ENCODE data around the gene ALDOC.
"Not testable (repeated sequence)": the region's sequence is repeated elsewhere in the genome, so short reads cannot be mapped to it uniquely, and the experiment has no call there.

Gene ALDOC

GRCh38 chr17:28580959-28581358 is 4.3 kb upstream of the ALDOC start:
- DNase-seq, result no peak

GRCh38 chr17:28579526-28579925 is 2.8 kb upstream of the ALDOC start:
- DNase-seq, result no peak

- DNase-seq, result no peak
These were observed 1.8 kb upstream of the ALDOC start for GRCh38 chr17:28578246-28579195.

DNA sequence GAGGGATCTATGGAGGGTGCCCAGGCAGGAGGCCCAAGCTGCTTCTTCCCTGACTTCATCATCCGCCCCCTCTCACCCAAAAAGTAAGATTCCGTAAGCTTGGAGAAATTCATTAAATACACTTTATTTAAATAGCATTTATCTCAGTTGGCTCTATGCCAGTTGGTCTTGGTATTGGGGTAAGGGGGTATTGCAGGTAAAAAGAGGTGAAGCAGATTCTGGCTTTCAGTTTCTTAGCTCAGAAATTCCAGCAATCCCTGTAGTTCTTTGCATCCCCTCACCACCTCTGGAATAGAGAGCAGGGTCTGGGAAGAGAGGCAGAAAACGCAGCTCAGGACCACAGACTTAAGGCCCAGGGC is 750 bp upstream of the ALDOC start:
- no peak for DNase-seq

- not testable (repeated sequence) for DNase-seq
These were observed 679 bp downstream of the ALDOC start for GRCh38 chr17:28576016-28576415.

DNA sequence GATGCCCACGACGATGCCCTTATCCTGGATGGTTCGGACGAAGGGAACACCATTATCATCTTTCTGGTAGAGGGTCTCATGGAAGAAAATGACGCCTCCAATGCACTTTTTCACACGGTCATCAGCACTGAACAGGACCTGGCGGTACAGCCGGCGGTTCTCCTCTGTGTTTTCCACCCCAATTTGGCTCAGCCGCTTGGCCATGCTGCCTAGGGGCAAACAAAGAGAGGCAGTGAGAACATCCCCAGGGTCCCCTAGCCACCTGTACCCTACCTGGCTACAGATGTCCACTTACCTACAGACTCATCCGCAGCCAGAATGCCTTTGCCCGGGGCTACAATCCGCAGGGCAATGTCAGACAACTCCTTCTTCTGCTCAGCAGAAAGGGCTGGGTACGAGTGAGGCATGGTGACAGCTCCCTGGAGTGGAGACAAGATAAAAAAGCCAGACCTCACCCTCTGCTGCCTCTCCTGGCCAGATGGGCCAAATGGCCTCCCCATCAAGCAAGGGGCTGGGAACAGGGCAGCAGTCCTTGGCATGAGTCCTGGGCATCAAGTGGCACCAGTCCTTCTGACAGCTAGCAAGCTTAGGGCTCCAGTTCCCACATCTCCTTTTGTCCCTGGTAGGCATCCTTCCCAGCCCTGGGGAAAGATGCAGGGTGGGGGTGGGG is 1.4 kb downstream of the ALDOC start:
- DNase-seq, result peak; percentile 73

DNA sequence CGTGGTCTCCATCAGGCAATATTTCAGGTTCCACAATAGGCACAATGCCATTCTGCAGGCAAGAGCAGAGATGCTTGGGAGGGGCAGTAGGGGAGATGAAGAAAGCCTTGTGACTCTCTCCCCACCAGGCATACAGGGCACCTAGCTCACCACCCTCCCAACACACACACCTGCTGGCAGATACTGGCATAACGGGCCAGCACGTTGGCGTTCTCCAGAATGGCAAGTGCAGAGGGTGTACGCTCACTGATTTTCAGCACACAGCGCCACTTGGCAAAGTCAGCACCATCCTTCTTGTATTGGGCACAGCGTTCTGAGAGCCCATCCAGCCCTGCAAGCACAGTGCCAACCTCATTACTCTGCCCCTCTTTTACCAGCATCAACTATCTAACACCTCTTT is 2.2 kb downstream of the ALDOC start:
- DNase-seq, result peak; percentile 9

DNA sequence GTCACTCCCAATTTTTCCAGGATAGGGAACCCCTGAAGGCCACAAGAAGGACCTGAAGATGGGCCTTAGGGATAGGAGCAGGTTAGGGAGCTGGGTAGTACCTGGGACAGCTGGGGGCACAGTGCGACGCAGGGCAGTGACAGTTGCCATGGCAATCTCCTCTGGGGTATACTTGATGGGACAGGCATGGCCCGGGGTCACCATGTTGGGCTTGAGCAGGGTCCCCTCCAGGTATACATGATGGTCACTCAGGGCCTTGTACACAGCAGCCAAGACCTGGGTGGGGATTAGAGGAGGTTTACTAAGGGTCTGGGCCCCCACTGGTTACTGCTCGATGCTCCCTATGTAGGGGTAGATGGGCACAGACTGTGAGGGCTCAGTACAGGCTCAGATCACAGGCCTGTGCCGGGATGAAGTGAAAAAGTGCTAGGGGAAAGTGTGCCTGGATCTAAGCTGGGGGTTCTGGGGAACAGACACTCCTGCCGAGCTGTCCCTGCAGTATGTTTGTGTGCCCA is 2.7 kb downstream of the ALDOC start:
- DNase-seq, result no peak

DNA sequence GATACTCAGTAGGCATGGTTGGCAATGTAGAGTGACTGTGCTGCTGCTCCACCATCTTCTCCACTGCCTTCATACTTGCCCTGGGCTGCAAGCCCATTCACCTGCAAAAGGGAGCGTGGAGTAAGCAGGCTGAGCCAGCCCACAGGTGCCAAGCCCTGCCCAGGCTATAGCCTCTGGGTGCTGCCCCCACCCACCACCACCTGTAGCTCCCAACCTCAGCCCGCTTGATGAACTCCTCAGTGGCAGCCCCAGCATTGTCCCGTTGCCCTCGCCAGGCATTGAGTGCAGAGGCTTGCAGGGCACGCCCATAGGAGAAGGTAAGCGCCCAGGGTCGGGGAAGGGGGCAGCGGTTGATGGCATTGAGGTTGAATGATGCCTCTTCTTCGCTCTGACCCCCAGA is 3.2 kb downstream of the ALDOC start:
- DNase-seq, result no peak

- DNase-seq, result no peak
These were observed 3.7 kb downstream of the ALDOC start for GRCh38 chr17:28573040-28573380.

GRCh38 chr17:28572259-28573039 is 4.2 kb downstream of the ALDOC start:
- peak; percentile 54 for DNase-seq

DNA sequence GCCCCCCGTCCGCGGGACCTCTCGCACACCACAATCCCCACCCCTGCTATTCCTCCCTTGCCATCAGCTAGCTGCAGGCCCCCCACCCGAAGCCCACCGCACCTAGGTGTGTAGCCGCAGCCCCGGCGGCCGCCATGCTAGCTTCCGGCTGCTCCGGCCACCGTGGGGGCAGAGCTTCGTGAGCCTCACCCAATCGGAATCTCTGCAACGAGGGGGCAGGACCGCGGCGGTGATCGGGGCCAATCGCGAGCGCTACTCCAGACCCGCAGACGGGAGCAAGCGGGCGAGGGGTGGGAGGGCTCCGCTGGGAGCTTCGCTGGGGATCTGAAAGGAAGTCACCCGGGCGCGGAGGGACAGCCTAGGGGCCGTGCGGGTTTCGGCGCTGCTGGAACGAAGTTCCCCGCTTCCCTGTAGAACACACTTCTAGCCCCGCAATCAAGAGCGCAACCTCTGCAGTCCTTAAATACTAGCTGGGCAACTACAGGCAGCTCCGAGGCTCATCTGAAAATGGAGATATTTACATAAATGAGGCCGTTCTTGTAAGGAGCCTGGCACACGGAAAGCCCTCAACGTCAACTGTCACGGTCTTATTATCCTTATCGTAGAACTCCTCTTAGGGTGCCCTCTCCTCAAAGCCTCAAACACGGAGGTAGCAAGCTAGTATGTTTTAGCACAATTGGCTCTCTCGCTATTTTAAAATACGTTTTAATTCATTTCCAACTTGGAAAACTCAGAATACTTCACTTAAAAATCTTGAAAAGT is 5.2 kb downstream of the ALDOC start, which contains the start of gene PIGS:
Gene PIGS (minus strand): TSS at position 164 of the 762 bp plus-strand sequence. CDS start 28 bp downstream, at position 136.
- DNase-seq, result peak; percentile 91

DNA sequence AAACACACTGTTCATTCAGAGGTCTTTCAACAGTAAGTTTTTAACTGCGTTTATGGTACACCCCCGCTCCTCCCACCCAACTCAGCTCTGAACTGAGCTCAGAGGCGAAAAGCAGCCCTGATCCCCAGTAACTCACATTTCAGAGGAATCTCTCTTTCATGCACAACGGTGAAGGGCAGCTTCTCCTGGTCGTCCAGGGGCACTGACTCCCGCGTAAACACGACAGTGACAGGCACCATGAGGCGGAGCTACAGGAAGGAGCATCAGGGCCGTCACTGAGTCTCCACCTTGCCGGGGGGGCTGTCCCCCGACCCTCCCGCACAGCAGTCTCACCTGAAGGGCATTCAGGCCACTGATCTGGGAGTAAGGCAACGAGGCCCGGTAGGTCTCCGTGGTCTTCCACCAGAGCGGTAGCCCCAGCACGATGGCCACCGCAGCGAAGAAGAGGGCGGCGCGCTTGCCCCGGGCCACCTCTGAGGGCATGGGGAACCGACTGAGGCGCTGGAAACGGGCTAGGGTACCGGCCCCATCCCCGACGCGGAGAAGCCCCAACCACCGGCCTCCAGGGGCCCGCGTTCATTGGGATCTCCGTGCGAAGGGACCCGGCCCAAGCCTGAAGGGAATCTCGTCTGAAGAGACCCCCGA is 5.9 kb downstream of the ALDOC start:
- DNase-seq, result peak; percentile 64

- no peak for DNase-seq
These were observed 7.2 kb downstream of the ALDOC start for GRCh38 chr17:28569446-28569845.

GRCh38 chr17:28567604-28568003 is 9.1 kb downstream of the ALDOC start:
- DNase-seq, result no peak

GRCh38 chr17:28563475-28563874 is 13.2 kb downstream of the ALDOC start:
- no peak for DNase-seq

- no peak for DNase-seq
These were observed 21.7 kb downstream of the ALDOC start for GRCh38 chr17:28555022-28555421.

DNA sequence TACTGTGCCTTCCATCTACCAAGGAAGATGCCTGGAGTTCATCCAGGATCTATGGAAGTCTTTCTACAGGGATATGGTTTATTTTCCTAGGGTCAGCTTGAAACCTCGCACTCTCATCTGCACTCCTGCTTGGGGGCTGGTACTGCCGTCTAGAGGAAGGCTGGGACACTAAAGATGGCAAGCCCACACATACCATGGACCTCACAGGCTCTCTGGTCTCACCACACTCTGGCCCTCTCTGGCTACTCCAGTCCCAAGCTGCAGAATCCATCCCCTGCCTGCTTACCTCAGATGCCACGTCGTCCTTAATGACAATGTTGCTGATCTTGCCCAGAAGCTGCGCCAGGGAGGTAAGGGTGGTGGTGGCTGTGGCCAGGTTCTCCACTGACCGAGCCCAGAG is 22.1 kb downstream of the ALDOC start:
- DNase-seq, result no peak

DNA sequence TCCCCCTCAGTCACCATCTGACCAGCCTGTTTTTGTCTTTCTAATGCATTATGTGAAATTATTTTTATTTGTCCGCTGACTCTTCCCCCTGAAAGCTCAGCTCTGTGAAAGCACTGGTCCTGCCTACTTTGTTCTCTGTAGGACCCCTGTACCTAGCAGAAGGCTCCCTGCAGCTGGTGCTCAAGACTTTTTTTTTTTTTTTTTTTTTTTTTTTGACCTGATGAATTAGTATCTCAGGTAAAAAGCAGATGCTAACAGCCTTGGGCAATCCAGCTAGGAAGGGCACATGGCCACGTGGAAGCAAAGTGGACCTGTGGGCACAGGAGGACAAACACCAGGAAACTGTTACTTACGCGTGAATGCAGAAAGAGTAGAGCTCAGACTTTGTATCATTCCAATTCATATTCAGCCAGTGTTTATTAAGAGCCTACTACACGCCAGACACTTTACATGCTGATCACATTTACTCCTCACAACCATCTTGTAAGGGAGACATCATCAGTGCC is 23.6 kb downstream of the ALDOC start:
- no peak for DNase-seq

DNA sequence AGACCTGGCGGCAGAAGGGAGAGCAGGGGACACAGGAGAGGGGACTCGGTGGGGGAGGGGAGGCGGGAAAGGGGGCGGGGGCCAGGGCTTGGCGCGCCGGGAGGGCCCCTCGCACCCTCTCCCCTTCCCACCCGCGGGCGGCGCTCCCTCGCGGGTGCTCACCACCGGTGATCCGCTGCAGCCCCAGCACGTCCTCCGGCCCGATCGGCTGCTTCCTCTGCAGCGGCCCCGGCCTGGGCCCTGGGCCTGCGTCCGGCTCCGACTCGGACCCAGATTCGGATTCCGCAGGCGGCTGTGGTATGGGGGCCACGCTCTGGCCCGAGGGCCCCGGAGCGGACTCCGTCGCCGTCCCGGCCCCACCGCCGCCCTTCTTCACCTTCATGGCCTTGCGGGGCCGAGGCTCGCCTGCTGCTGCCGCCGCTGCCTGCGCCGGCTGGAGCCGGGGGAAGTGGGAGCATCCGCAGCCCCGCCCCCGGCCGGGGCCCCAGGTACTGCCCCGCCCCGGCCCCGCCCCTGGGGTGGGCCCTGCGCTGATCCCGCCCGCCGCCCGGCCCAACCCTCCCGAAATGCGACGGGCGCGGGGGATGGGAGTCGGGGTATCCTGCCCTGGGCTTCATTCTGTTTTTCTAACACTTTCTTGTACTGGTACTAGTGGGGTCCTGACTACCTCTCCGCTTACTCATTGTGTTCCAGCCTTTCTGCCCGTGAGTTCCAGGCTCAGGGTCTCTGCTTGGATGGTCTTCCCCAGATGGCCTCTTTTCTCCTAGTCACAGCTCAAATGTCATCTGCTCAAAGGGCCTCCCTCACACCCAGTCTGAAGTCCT is 24.3 kb downstream of the ALDOC start, which contains the start of gene UNC119:
Gene UNC119 (minus strand): TSS at position 449 of the 824 bp plus-strand sequence. CDS start 67 bp downstream, at position 382.
- DNase-seq, result peak; percentile 66
